Activated CD8-positive, alpha-beta memory T cell treated with anti-CD3 and anti-CD28 coated beads, Interleukin-2, amount 10 ng/mL, durations not matched to agents 7 days and 5 days (primary cell): Measurements from ENCODE around the gene VCY1B. TPM values are rescaled to one million over a fixed set of nuclear protein-coding genes. Genes with fewer than 3 reads are reported as not detected.
"Not testable (repeated sequence)": the region's sequence is repeated elsewhere in the genome, so short reads cannot be mapped to it uniquely, and the experiment has no call there.

Source experiments
- ATAC-seq: fragments of 150-1000 bp; cut with Tn5 transposase; one replicate; pipeline ENCODE4 v1.10.0; 2021; ENCODE audit warnings: moderate library complexity
- CTCF ChIA-PET: fragments of 350-600 bp; sonication (Branson Sonifier 250); formaldehyde crosslinking; loops from one replicate; lab custom pipeline; 2021; ENCODE audit warnings: antibody characterized with exemption; lab: Charles Lee
- DNase-seq: peaks from one replicate; pipeline ENCODE4 v3.0.0-alpha.2; 2020
- H3K27ac Mint-ChIP-seq: one replicate; pipeline ENCODE4 v1.8.0; 2021; ENCODE audit warnings: mild to moderate bottlenecking, mixed read lengths
- H3K27me3 Mint-ChIP-seq: one replicate; pipeline ENCODE4 v1.8.0; 2021; ENCODE audit warnings: mixed read lengths
- H3K36me3 Mint-ChIP-seq: one replicate; pipeline ENCODE4 v1.8.0; 2021; ENCODE audit warnings: mild to moderate bottlenecking, mixed read lengths
- H3K4me1 Mint-ChIP-seq: one replicate; pipeline ENCODE4 v1.8.0; 2021; ENCODE audit warnings: mixed read lengths
- H3K4me3 Mint-ChIP-seq: one replicate; pipeline ENCODE4 v1.8.0; 2021; ENCODE audit warnings: mild to moderate bottlenecking, moderate library complexity, mixed read lengths
- H3K9me3 Mint-ChIP-seq: one replicate; pipeline ENCODE4 v1.8.0; 2022; ENCODE audit warnings: low read depth, mixed read lengths
- total RNA-seq, 2 experiments: library from RNA; stranded (reverse); gene quantifications; one replicate each; pipeline ENCODE4 v1.2.3, GENCODE V29; 2021

Gene VCY1B
- not detected for total RNA-seq

DNA sequence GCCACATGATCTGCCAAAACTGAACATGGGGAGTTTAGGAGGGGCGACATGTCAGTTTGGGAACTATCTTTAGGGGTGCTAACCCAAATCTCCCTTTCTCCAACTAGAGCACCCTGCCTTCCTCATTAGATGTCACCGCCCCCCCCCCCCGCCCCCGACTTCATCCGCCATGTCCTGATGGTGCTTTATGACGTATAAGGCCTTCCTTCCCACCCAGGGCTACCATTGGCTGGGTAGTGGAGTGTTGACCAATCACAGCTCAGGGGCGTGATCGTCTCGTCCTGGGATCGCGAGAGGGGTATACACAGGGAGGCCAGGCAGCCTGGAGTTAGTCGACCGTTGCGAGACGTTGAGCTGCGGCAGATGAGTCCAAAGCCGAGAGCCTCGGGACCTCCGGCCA, at the start of gene VCY1B:
Gene VCY1B (plus strand): TSS at position 301 of the 400 bp plus-strand sequence. CDS start 63 bp downstream, at position 364.
- ATAC-seq, H3K9me3 Mint-ChIP-seq, CTCF ChIA-PET, H3K4me3 Mint-ChIP-seq, H3K27me3 Mint-ChIP-seq, DNase-seq, H3K27ac Mint-ChIP-seq, H3K36me3 Mint-ChIP-seq, H3K4me1 Mint-ChIP-seq: not testable (repeated sequence)

DNA sequence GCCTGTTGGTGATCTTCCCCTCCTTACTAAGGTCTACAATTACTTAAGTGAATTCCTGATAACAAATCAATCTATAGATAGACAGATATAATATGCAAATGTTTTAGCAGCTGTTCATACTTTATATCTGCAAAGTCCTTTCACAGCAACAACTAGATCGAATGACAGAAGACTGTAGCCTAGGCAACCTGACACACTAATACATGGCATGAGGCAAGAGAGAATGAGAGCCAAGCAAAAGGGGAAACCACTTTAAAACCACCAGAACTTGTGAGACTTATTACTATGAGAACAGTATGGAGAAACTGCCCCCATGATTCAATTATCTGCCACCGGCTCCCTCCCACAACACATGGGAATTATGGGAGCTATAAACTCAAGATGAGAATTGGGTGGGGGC, 44.1 kb upstream of the VCY1B start:
- H3K9me3 Mint-ChIP-seq, H3K27me3 Mint-ChIP-seq, H3K36me3 Mint-ChIP-seq, H3K4me3 Mint-ChIP-seq, H3K27ac Mint-ChIP-seq, H3K4me1 Mint-ChIP-seq, DNase-seq, CTCF ChIA-PET, ATAC-seq: not testable (repeated sequence)

DNA sequence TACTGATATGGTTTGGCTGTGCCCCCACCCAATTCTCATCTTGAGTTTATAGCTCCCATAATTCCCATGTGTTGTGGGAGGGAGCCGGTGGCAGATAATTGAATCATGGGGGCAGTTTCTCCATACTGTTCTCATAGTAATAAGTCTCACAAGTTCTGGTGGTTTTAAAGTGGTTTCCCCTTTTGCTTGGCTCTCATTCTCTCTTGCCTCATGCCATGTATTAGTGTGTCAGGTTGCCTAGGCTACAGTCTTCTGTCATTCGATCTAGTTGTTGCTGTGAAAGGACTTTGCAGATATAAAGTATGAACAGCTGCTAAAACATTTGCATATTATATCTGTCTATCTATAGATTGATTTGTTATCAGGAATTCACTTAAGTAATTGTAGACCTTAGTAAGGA, 25.6 kb upstream of the VCY1B start:
- H3K4me1 Mint-ChIP-seq, H3K9me3 Mint-ChIP-seq, H3K27ac Mint-ChIP-seq, H3K27me3 Mint-ChIP-seq, H3K4me3 Mint-ChIP-seq, H3K36me3 Mint-ChIP-seq, CTCF ChIA-PET, DNase-seq, ATAC-seq: not testable (repeated sequence)

DNA sequence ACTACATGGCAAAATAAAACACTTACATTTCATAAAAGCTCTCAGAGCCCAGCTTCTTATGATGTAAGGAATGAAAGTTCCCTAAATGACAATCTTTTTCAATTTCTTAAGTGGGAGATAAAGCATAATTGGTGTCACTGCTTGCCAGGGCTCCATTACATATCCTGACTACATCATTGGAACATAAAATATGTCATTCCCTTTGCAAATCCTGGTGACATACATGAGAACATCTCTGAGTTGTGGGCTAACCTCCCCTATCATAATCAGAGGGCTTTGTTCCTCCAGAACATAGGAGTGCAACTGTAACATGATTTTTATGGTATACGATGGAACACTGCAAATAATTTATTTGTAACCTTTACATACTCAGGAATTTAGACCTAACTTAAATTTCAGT, 29.9 kb downstream of the VCY1B start:
- Mint-ChIP-seq H3K9me3 (no peaks in the 10 kb centered on the region), H3K4me1 (no peaks in the 10 kb centered on the region), H3K4me3 (no peak overlapping the region), H3K27me3 (no peaks in the 10 kb centered on the region), H3K27ac (no peak overlapping the region), H3K36me3 (no peaks in the 10 kb centered on the region)
- no peak for ATAC-seq
- DNase-seq, result no peak
- CTCF ChIA-PET, result no interaction called here

Other genes starting within 250 kb of the VCY1B start
- gene VCY, start 69.8 kb upstream of the VCY1B start, total RNA-seq, result not detected